ENCODE measurements around the gene IRAK3. TPM values are rescaled to one million over a fixed set of nuclear protein-coding genes. Genes with fewer than 3 reads are reported as not detected.

The IRAK3 gene, protein sequence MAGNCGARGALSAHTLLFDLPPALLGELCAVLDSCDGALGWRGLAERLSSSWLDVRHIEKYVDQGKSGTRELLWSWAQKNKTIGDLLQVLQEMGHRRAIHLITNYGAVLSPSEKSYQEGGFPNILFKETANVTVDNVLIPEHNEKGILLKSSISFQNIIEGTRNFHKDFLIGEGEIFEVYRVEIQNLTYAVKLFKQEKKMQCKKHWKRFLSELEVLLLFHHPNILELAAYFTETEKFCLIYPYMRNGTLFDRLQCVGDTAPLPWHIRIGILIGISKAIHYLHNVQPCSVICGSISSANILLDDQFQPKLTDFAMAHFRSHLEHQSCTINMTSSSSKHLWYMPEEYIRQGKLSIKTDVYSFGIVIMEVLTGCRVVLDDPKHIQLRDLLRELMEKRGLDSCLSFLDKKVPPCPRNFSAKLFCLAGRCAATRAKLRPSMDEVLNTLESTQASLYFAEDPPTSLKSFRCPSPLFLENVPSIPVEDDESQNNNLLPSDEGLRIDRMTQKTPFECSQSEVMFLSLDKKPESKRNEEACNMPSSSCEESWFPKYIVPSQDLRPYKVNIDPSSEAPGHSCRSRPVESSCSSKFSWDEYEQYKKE
- total RNA-seq = 3.6 and 4.4 TPM in 2 replicates

GRCh38 chr12:66188584-66189485, at the start of gene IRAK3:
IRAK3 (plus strand) TSS chr12:66189214; CDS start chr12:66189300, 86 bp downstream.
- DNase-seq (ENCODE audit: insufficient read length, low spot score, missing footprints) = peak; percentile 91
- H3K4me1 ChIP-seq (ENCODE audit: insufficient read depth, low read length) = no peaks in the 10 kb centered on the region
- H3K36me3 ChIP-seq (ENCODE audit: insufficient read depth, low read length) = no peaks in the 10 kb centered on the region
- no peaks in the 10 kb centered on the region for H3K79me2 ChIP-seq (ENCODE audit: insufficient read depth, low read length)
- H2AFZ ChIP-seq (ENCODE audit: low read length) = peak within 1 kb of the TSS; percentile 93
- H3K9me3 ChIP-seq (ENCODE audit: low read depth, low read length) = no peaks in the 10 kb centered on the region
- H3K27ac ChIP-seq (ENCODE audit: low read depth, low read length) = no peak within 1 kb of the TSS
- no peaks in the 10 kb centered on the region for H3K27me3 ChIP-seq (ENCODE audit: insufficient read depth, low read length)
- peak within 1 kb of the TSS; percentile 81 for H3K4me2 ChIP-seq (ENCODE audit: insufficient read depth, low read length)
- H3K4me3 ChIP-seq (ENCODE audit: insufficient read depth, low read length) = peak within 1 kb of the TSS; percentile 69
- no peak for TF ChIP-seq CTCF (IDR thresholded peaks at IDR 0.05; ENCODE audit: extremely low read depth, low read depth, low read length)
- no peaks in the 10 kb centered on the region for H4K20me1 ChIP-seq (ENCODE audit: insufficient read depth, low read length)

- no peak for DNase-seq (ENCODE audit: insufficient read length, low spot score, missing footprints)
- H3K27me3 ChIP-seq (ENCODE audit: insufficient read depth, low read length) = no peaks in the 10 kb centered on the region
- peaks cover 53% of the 10 kb centered on the region for H3K36me3 ChIP-seq (ENCODE audit: insufficient read depth, low read length)
- no peak overlapping the region for H3K4me3 ChIP-seq (ENCODE audit: insufficient read depth, low read length)
- H4K20me1 ChIP-seq (ENCODE audit: insufficient read depth, low read length) = no peaks in the 10 kb centered on the region
- H3K79me2 ChIP-seq (ENCODE audit: insufficient read depth, low read length) = peaks cover 21% of the 10 kb centered on the region
- TF ChIP-seq CTCF (IDR thresholded peaks at IDR 0.05; ENCODE audit: extremely low read depth, low read depth, low read length) = no peak
- no peak overlapping the region for H3K4me2 ChIP-seq (ENCODE audit: insufficient read depth, low read length)
- H3K27ac ChIP-seq (ENCODE audit: low read depth, low read length) = no peak overlapping the region
- H3K4me1 ChIP-seq (ENCODE audit: insufficient read depth, low read length) = no peaks in the 10 kb centered on the region
- no peak overlapping the region for H2AFZ ChIP-seq (ENCODE audit: low read length)
- H3K9me3 ChIP-seq (ENCODE audit: low read depth, low read length) = no peaks in the 10 kb centered on the region
Observed at GRCh38 chr12:66139328-66139727, 49.7 kb upstream of the IRAK3 start.

- Histone ChIP-seq H3K36me3 (ENCODE audit: insufficient read depth, low read length) (peaks cover 57% of the 10 kb centered on the region), H3K4me3 (ENCODE audit: insufficient read depth, low read length) (no peak overlapping the region), H3K4me1 (ENCODE audit: insufficient read depth, low read length) (no peaks in the 10 kb centered on the region), H3K4me2 (ENCODE audit: insufficient read depth, low read length) (no peak overlapping the region), H3K27ac (ENCODE audit: low read depth, low read length) (no peak overlapping the region), H3K9me3 (ENCODE audit: low read depth, low read length) (no peaks in the 10 kb centered on the region), H3K27me3 (ENCODE audit: insufficient read depth, low read length) (no peaks in the 10 kb centered on the region), H2AFZ (ENCODE audit: low read length) (no peak overlapping the region), H3K79me2 (ENCODE audit: insufficient read depth, low read length) (peaks cover 23% of the 10 kb centered on the region), H4K20me1 (ENCODE audit: insufficient read depth, low read length) (no peaks in the 10 kb centered on the region)
- TF ChIP-seq CTCF (IDR thresholded peaks at IDR 0.05; ENCODE audit: extremely low read depth, low read depth, low read length) = no peak
- DNase-seq (ENCODE audit: insufficient read length, low spot score, missing footprints) = no peak
Observed at GRCh38 chr12:66140731-66141130, 48.3 kb upstream of the IRAK3 start.

Data from osteoblast (primary cell).